Measurements from ENCODE around the gene DNAJB14.

The DNAJB14 gene

GRCh38 chr4:99885063-99885664 is 61.3 kb downstream of the DNAJB14 start:
- H3K27me3 ChIP-seq (ENCODE audit: control insufficient read depth in 3 of 3, insufficient read depth in 3 of 3, low read depth in 1 of 3, low read length in 3 of 3) = no peaks in the 10 kb centered on the region
- peaks cover 4 to 74% of the 10 kb centered on the region in 2 donors for H3K36me3 ChIP-seq (replicated peaks in 1 of 2; ENCODE audit: control insufficient read depth in 2 of 2, insufficient read depth in 2 of 2, low read length in 2 of 2)
- H2BK15ac ChIP-seq (ENCODE audit: low read length) = no peak overlapping the region
- no peak overlapping the region for H3K4me3 ChIP-seq (ENCODE audit: low read length in 2 of 2)
- no peak overlapping the region for H3K27ac ChIP-seq (replicated peaks; ENCODE audit: low read length)
- no peak overlapping the region for H2BK5ac ChIP-seq (ENCODE audit: low read length)
- H3K4me2 ChIP-seq (ENCODE audit: insufficient read depth, low read length, poor library complexity, severe bottlenecking) = no peak overlapping the region
- no peak overlapping the region for H4K8ac ChIP-seq (ENCODE audit: low read depth, low read length)
- H3K14ac ChIP-seq (ENCODE audit: low read length) = no peak overlapping the region
- H3K9me3 ChIP-seq (replicated peaks in 1 of 2; ENCODE audit: control insufficient read depth in 2 of 2, insufficient read depth in 1 of 2, low read depth in 1 of 2, low read length in 2 of 2) = no peaks in the 10 kb centered on the region
- H3K79me1 ChIP-seq (ENCODE audit: low read depth, low read length) = no peaks in the 10 kb centered on the region
- no CpG with 5 or more reads among the region's 2 CpGs for WGBS, 2 donors (ENCODE audit: extremely low coverage in 2 of 2, insufficient read length in 2 of 2, insufficient replicate concordance in 1 of 2)
- H2AFZ ChIP-seq (ENCODE audit: low read length) = no peak overlapping the region
- no peak overlapping the region for H3K9ac ChIP-seq (ENCODE audit: low read depth, low read length, poor library complexity)
- H2AK5ac ChIP-seq (ENCODE audit: low read depth, low read length) = no peak overlapping the region
- no peak overlapping the region for H4K91ac ChIP-seq (ENCODE audit: low read depth, low read length, poor library complexity)
- DNase-seq (ENCODE audit: low spot score) = no peak
- no peaks in the 10 kb centered on the region for H3K4me1 ChIP-seq (ENCODE audit: control insufficient read depth in 2 of 2, insufficient read depth in 1 of 2, low read depth in 1 of 2, low read length in 2 of 2)
- H3K4ac ChIP-seq (ENCODE audit: low read length) = no peak overlapping the region
- no peak overlapping the region for H3K23ac ChIP-seq (ENCODE audit: low read depth, low read length, poor library complexity)
- H3K18ac ChIP-seq (ENCODE audit: low read length) = no peak overlapping the region
- no peak overlapping the region for H2BK12ac ChIP-seq (ENCODE audit: low read length)
- no peak overlapping the region for H2BK120ac ChIP-seq (ENCODE audit: low read depth, low read length)

- DNase-seq (ENCODE audit: low spot score) = no peak
- Histone ChIP-seq H3K18ac (ENCODE audit: low read length) (no peak overlapping the region), H3K4ac (ENCODE audit: low read length) (no peak overlapping the region), H3K4me3 (ENCODE audit: low read length in 2 of 2) (no peak overlapping the region), H3K14ac (ENCODE audit: low read length) (no peak overlapping the region), H3K27ac (replicated peaks; ENCODE audit: low read length) (no peak overlapping the region), H3K23ac (ENCODE audit: low read depth, low read length, poor library complexity) (no peak overlapping the region), H2BK15ac (ENCODE audit: low read length) (no peak overlapping the region), H3K4me1 (ENCODE audit: control insufficient read depth in 2 of 2, insufficient read depth in 1 of 2, low read depth in 1 of 2, low read length in 2 of 2) (no peaks in the 10 kb centered on the region), H2BK120ac (ENCODE audit: low read depth, low read length) (no peak overlapping the region), H2AFZ (ENCODE audit: low read length) (no peak overlapping the region), H3K9ac (ENCODE audit: low read depth, low read length, poor library complexity) (no peak overlapping the region), H3K36me3 (replicated peaks in 1 of 2; ENCODE audit: control insufficient read depth in 2 of 2, insufficient read depth in 2 of 2, low read length in 2 of 2) (peaks cover 5 to 61% of the 10 kb centered on the region in 2 donors), H3K4me2 (ENCODE audit: insufficient read depth, low read length, poor library complexity, severe bottlenecking) (no peak overlapping the region), H2BK5ac (ENCODE audit: low read length) (no peak overlapping the region), H2BK12ac (ENCODE audit: low read length) (no peak overlapping the region), H4K8ac (ENCODE audit: low read depth, low read length) (no peak overlapping the region), H3K79me1 (ENCODE audit: low read depth, low read length) (no peaks in the 10 kb centered on the region), H3K27me3 (ENCODE audit: control insufficient read depth in 3 of 3, insufficient read depth in 3 of 3, low read depth in 1 of 3, low read length in 3 of 3) (no peaks in the 10 kb centered on the region), H2AK5ac (ENCODE audit: low read depth, low read length) (no peak overlapping the region), H3K9me3 (replicated peaks in 1 of 2; ENCODE audit: control insufficient read depth in 2 of 2, insufficient read depth in 1 of 2, low read depth in 1 of 2, low read length in 2 of 2) (no peaks in the 10 kb centered on the region), H4K91ac (ENCODE audit: low read depth, low read length, poor library complexity) (no peak overlapping the region)
- WGBS, 2 donors (ENCODE audit: extremely low coverage in 2 of 2, insufficient read length in 2 of 2, insufficient replicate concordance in 1 of 2) = no CpG with 5 or more reads among the region's 3 CpGs
These were observed 67.0 kb downstream of the DNAJB14 start for GRCh38 chr4:99879458-99879857.

- H3K36me3 ChIP-seq (replicated peaks in 1 of 2; ENCODE audit: control insufficient read depth in 2 of 2, insufficient read depth in 2 of 2, low read length in 2 of 2) = peaks cover 5 to 53% of the 10 kb centered on the region in 2 donors
- no peak overlapping the region for H3K4ac ChIP-seq (ENCODE audit: low read length)
- H3K18ac ChIP-seq (ENCODE audit: low read length) = no peak overlapping the region
- H3K27ac ChIP-seq (replicated peaks; ENCODE audit: low read length) = no peak overlapping the region
- H4K8ac ChIP-seq (ENCODE audit: low read depth, low read length) = no peak overlapping the region
- H2AFZ ChIP-seq (ENCODE audit: low read length) = no peak overlapping the region
- no peaks in the 10 kb centered on the region for H3K4me1 ChIP-seq (ENCODE audit: control insufficient read depth in 2 of 2, insufficient read depth in 1 of 2, low read depth in 1 of 2, low read length in 2 of 2)
- no peaks in the 10 kb centered on the region for H3K9me3 ChIP-seq (replicated peaks in 1 of 2; ENCODE audit: control insufficient read depth in 2 of 2, insufficient read depth in 1 of 2, low read depth in 1 of 2, low read length in 2 of 2)
- H2AK5ac ChIP-seq (ENCODE audit: low read depth, low read length) = no peak overlapping the region
- H2BK120ac ChIP-seq (ENCODE audit: low read depth, low read length) = no peak overlapping the region
- no peak overlapping the region for H3K14ac ChIP-seq (ENCODE audit: low read length)
- no peak overlapping the region for H2BK12ac ChIP-seq (ENCODE audit: low read length)
- H2BK5ac ChIP-seq (ENCODE audit: low read length) = no peak overlapping the region
- no peak overlapping the region for H2BK15ac ChIP-seq (ENCODE audit: low read length)
- H3K4me3 ChIP-seq (ENCODE audit: low read length in 2 of 2) = no peak overlapping the region
- no peak overlapping the region for H3K9ac ChIP-seq (ENCODE audit: low read depth, low read length, poor library complexity)
- no peak overlapping the region for H3K23ac ChIP-seq (ENCODE audit: low read depth, low read length, poor library complexity)
- H3K79me1 ChIP-seq (ENCODE audit: low read depth, low read length) = no peaks in the 10 kb centered on the region
- no peaks in the 10 kb centered on the region for H3K27me3 ChIP-seq (ENCODE audit: control insufficient read depth in 3 of 3, insufficient read depth in 3 of 3, low read depth in 1 of 3, low read length in 3 of 3)
- no peak for DNase-seq (ENCODE audit: low spot score)
- H4K91ac ChIP-seq (ENCODE audit: low read depth, low read length, poor library complexity) = no peak overlapping the region
- H3K4me2 ChIP-seq (ENCODE audit: insufficient read depth, low read length, poor library complexity, severe bottlenecking) = no peak overlapping the region
These were observed 67.8 kb downstream of the DNAJB14 start for GRCh38 chr4:99878604-99879003.

GRCh38 chr4:99876946-99877345 is 69.5 kb downstream of the DNAJB14 start:
- Histone ChIP-seq H3K36me3 (replicated peaks in 1 of 2; ENCODE audit: control insufficient read depth in 2 of 2, insufficient read depth in 2 of 2, low read length in 2 of 2) (peaks cover 5 to 37% of the 10 kb centered on the region in 2 donors), H3K23ac (ENCODE audit: low read depth, low read length, poor library complexity) (no peak overlapping the region), H3K27ac (replicated peaks; ENCODE audit: low read length) (no peak overlapping the region), H3K4me3 (ENCODE audit: low read length in 2 of 2) (no peak overlapping the region), H3K9me3 (replicated peaks in 1 of 2; ENCODE audit: control insufficient read depth in 2 of 2, insufficient read depth in 1 of 2, low read depth in 1 of 2, low read length in 2 of 2) (no peaks in the 10 kb centered on the region), H3K18ac (ENCODE audit: low read length) (no peak overlapping the region), H2BK120ac (ENCODE audit: low read depth, low read length) (no peak overlapping the region), H3K27me3 (ENCODE audit: control insufficient read depth in 3 of 3, insufficient read depth in 3 of 3, low read depth in 1 of 3, low read length in 3 of 3) (no peaks in the 10 kb centered on the region), H2BK12ac (ENCODE audit: low read length) (no peak overlapping the region), H3K14ac (ENCODE audit: low read length) (no peak overlapping the region), H2BK15ac (ENCODE audit: low read length) (no peak overlapping the region), H3K4ac (ENCODE audit: low read length) (no peak overlapping the region), H3K9ac (ENCODE audit: low read depth, low read length, poor library complexity) (no peak overlapping the region), H4K91ac (ENCODE audit: low read depth, low read length, poor library complexity) (no peak overlapping the region), H3K4me1 (ENCODE audit: control insufficient read depth in 2 of 2, insufficient read depth in 1 of 2, low read depth in 1 of 2, low read length in 2 of 2) (no peaks in the 10 kb centered on the region), H4K8ac (ENCODE audit: low read depth, low read length) (no peak overlapping the region), H2BK5ac (ENCODE audit: low read length) (no peak overlapping the region), H2AFZ (ENCODE audit: low read length) (no peak overlapping the region), H3K79me1 (ENCODE audit: low read depth, low read length) (no peaks in the 10 kb centered on the region), H3K4me2 (ENCODE audit: insufficient read depth, low read length, poor library complexity, severe bottlenecking) (no peak overlapping the region), H2AK5ac (ENCODE audit: low read depth, low read length) (no peak overlapping the region)
- no peak for DNase-seq (ENCODE audit: low spot score)
- no CpG with 5 or more reads among the region's 3 CpGs for whole genome bisulfite sequencing, 2 donors (ENCODE audit: extremely low coverage in 2 of 2, insufficient read length in 2 of 2, insufficient replicate concordance in 1 of 2)

Data from neuronal stem cell (in vitro differentiated cells).